CD4-positive, alpha-beta T cell treated with Interleukin-10 for 1 hour (primary cell): ENCODE results near the gene ITGA5.

Source experiments
- DNase-seq: peaks from one replicate; pipeline ENCODE4 v3.0.0-alpha.2; 2020

ITGA5 gene

DNA sequence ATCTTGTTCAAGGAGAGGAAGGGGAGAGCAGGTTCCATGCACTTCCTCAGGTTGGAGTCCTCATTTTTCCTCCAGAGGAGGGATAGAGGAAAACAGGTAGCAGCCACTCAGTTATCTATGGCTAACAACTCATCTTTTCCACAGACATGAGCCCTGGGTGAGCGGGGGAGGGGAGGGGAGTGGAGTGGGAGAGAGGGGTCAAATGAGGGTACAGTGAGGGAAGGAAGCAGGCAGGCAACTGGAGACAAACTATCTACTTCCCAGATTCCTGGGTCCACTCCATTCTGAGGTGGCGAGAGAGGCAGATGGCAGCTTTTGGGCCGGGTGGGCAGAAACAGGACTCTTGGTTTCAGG is 32.0 kb downstream of the ITGA5 start:
- DNase-seq, result no peak

DNA sequence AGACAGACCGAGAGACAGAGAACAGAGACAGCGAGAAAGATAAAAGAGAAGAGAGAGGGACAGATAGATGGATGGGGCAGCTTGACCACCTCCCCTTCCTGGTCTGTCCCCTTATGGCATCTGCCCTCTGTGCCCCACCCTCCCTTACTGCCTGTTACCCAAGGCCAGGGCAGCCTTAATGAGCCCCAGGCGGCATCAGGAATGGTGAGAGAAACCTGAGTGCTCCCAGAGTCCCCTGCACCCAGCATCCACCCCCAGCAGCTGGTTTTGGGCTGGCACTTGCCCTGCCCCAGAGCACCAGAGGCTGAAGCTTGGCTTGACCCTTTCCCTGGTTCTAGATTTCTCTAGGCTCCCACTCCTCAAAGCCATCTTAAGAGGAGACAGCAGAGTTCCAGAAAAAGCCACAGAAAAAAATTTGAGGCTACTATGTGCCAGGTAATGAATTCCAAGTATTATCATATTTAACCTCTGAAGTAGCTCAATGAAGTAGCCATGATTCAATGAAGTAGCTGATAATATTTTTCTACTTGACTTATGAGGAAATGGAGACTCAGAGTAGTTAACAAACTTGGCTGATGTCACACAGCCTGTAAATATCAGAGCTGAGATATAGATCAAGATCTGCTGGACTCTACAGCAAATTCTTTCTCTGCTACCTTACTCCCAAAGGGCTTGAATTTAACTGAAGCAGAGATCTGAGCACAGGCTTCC is 32.5 kb downstream of the ITGA5 start:
- no peak for DNase-seq

DNA sequence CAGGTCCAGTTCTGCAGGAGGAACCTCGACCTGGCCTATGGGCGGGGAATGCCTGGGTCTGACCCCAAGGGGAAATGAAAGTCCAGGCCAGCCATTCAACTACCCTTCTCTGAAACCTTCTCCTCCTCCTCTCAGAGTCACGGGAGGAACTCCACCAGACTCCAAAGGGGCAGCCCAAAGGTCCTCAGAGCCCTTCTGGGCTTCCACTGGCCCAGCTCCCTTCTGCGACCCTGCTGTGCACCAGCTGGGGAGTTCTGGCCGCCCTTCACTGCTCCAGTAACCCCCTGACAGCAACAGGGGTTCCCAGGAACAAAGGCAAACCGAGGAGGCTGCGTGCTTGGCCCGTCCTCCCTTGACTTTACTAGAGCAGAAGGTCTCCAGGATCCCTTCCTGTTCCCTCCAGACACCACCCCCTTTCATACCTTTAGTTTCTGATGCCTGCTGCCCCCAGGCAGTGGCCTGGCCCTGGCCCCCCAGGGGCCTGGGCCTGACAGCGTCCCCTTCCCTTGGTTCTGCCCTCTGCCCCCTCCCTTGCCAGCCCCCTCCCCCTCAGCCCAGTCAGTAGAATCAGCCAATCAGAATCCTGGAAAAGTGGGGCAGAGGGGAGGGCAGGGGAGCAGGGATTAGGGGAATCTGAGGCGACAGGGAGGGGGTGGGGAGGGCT is 33.7 kb downstream of the ITGA5 start:
- DNase-seq, result no peak

GRCh38 chr12:54384591-54385041 is 34.5 kb downstream of the ITGA5 start, which contains the start of gene ZNF385A:
TSS of gene ZNF385A (minus strand) at chr12:54384733. CDS start at chr12:54384514, 219 bp downstream.
- DNase-seq, result no peak

- DNase-seq, result peak; percentile 26
Observed at GRCh38 chr12:54383041-54383609, 35.9 kb downstream of the ITGA5 start.

DNA sequence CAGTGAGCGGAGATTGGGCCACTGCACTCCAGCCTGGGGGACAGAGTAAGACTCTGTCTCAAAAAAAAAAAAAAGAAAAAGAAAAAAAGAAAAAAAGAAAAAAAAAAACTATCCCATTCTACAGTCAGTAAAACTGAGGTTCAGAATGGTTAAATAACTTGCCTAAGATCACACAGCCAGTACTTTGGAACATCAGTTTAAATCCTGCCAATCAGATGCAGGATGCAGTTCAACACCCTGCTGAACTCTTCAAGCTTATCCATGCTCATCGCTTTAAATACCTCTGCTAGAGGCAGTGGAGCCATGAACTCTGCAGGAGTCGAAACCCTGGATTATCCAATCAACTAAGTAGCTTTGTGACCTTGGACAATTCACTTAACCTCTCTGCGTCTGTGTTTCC is 37.9 kb downstream of the ITGA5 start:
- DNase-seq, result no peak

GRCh38 chr12:54379398-54380201 is 39.5 kb downstream of the ITGA5 start:
- DNase-seq, result peak; percentile 89

DNA sequence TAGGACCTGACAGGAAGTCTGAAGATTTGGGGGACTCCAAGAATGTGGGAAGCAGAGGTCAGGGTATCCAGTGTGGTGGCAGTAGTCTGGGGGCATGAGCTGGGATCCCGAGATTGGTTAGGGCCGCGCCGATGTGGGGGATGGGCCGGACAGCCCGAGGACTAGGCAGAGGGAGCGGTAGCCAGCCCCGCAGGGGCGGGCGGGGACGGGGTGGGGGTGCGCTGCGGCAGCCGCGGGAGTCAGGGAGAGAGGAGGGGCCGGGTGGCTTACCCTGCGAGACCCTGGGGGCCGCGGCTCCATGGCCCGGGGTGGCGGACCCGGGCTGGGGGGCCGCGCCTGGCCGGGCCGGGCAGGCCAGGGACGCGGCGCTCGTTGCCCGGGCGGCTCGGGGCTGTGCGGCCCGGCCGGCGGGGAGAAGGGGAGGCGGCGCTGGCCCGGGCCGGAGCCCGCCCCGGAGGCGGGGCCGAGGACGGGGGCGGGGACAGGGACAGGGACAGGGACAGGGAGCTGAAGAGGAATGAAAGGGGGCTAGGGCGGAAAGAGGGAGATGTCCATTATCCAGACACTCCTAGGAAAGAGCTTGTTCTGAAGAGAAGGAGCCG is 40.2 kb downstream of the ITGA5 start:
- peak; percentile 29 for DNase-seq

- no peak for DNase-seq
Observed at GRCh38 chr12:54377797-54378515, 41.1 kb downstream of the ITGA5 start.

- no peak for DNase-seq
Observed at GRCh38 chr12:54377007-54377406, 42.1 kb downstream of the ITGA5 start.

- DNase-seq, result no peak
Observed at GRCh38 chr12:54376596-54376995, 42.5 kb downstream of the ITGA5 start.

GRCh38 chr12:54375259-54375579 is 43.8 kb downstream of the ITGA5 start:
- DNase-seq, result no peak

DNA sequence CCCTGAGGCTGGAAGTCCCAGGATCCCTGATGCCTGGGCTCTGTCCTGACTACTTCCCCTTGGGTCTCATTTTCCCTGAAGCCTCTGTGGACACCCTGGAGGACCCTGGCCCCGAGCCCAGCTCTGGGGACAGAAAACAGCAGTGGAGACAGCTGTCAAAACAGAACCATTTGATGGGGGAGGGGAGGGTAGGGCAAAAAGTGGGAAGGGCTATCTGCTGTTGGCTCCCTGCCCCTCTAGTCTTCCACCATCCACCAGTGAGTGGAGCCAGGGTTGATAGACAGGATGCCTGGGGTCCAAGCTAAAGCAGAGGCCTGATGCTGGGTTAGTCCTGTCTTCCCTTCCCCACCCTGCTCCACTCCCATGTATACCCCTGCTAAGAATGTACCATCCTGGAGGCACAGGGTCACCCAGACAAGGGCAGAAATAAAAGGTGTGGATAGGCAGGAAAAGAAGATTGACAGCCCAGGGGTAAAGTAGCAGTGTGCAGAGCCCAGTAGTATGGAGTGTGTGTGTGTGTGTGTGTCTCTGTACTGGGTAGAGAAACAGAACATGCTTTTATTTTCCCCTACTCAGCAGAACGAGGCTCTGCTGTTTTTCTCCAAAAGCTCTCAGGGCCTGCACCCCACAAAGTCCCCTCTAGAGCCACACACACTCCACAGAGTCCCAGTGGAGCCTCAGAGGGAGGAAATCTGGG is 44.4 kb downstream of the ITGA5 start:
- DNase-seq, result no peak

DNA sequence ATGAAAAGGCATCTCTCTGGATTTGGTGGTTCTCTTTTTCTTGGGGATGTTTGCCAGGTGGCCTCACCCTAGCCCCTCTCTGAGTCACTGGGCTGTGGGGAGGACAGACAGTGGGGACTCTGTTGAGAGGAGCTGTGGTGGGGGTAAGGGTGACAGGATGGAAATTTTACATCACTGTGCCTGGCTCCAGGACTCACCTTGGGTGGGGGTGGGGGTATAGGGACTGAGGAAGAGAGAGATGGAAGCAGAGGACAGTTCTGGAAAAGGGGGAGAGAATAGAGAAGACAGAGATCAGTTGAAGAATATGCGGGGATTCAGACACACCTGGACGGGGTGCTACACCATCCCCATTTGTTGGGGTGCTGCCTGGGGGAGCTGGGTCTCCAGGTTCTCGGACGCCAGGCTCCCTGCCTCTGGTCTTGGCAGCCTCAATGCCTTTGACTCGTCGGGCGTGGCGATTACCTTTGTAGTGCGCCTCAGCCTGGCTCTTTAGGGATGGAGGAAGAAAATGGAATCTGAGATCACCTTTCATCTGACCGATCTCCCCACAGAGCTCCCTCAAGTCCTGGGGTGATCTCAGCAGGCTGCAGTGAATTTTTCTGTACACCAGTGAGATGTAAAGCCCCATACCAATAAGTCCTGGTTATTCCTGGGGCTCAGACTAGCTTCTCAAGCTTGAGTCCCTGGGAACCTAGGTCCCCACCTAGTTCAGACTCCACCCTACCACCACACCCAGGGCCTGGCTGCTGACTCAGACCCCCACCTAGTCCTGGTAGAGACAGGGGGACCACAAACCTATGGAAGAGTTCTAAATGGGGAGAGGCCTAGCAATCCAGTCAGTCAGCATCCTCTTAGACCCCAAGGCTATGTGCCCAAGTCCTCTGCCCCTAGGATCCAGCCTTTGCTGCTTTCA is 45.2 kb downstream of the ITGA5 start:
- no peak for DNase-seq

DNA sequence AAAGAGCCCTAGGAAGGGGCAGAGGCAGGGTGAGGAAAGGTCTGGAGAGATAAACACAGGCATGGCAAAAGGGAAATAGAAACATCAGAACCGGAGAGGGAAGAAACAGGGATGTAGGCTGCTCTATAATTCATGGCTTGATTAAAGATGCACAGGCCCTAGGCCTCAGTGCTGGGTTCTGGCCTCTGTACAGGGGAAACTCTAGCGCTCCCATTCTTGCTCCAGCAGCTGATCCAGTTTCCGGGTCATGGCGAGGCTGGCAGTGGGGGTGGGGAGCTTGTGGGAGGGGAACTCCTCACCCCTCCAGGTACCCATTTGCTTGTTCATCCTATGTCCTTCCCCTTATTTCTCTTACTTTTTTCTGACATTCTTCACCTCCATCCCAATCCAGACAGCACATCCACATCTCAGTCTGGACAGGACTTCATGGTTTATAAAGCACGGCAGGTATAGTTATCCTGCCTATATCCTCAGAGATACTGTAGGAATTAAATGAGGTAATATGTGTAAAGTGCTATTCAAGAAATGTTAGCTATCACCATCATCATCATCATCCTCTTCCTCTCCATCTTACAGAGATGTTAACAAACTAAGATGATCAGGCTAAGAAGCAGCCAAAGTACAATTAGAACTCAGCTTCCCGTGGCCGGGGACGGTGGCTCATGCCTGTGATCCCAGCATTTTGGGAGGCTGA is 46.8 kb downstream of the ITGA5 start:
- no peak for DNase-seq

- no peak for DNase-seq
Observed at GRCh38 chr12:54371328-54372112, 47.5 kb downstream of the ITGA5 start.

DNA sequence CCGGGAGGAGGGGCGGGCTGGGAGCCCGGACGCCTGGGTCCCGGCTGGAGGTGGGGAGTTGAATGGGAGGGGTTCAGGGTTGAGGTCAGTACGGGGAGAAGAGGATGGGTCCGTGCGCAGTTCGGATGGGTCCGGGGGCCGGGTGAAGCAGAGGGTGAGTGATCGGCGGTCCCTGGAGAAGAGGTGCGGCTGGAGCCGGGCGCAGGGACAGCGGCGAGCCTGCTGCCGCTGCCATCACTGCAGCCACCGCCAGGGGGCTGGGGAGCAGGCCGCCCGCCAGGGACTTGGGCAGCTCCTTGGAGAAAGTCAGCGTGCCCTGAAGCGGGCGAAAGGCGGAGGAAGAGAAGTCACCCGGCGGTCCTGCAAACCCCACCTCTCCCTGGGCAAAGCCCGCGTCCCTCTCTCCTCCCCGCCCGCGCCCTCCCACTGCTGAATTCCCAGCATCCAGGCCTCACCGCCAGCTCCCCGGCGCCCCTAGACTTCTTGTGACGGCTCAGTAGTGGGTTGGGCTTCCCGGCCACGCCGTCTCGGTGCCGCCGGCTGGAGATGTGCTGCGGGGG is 48.8 kb downstream of the ITGA5 start:
- peak; percentile 38 for DNase-seq

GRCh38 chr12:54369597-54370131 is 49.4 kb downstream of the ITGA5 start:
- no peak for DNase-seq
